Measurements from ENCODE around the gene SAMD4A. TPM values are rescaled to one million over a fixed set of nuclear protein-coding genes. Genes with fewer than 3 reads are reported as not detected.
A peak's percentile ranks its signal among the peaks of the same experiment; 100 is the strongest.

SAMD4A gene
- total RNA-seq, 1 experiment from 2014 or later: 9.6 TPM

- Mint-ChIP-seq H3K36me3 (ENCODE audit: insufficient read depth in 1 of 3, low read depth in 3 of 3) (no peaks in the 10 kb centered on the region), H3K27me3 (ENCODE audit: low read depth) (peaks cover 33% of the 10 kb centered on the region), H3K4me3 (no peak overlapping the region; a peak in 1 of 5 replicates), H3K27ac (no peak overlapping the region; a peak in 1 of 7 replicates), H3K4me1 (peaks cover 22 to 23% of the 10 kb centered on the region in 2 experiments), H3K9me3 (peaks cover 0 to 4% of the 10 kb centered on the region in 2 experiments; a peak in 2 of 5 replicates)
- Histone ChIP-seq H4K91ac (ENCODE audit: insufficient read length, low read depth, low read length) (no peak overlapping the region), H2BK5ac (ENCODE audit: insufficient read length, low read length) (no peak overlapping the region), H2BK120ac (ENCODE audit: low read depth, low read length, poor library complexity, severe bottlenecking) (no peak overlapping the region), H4K8ac (replicated peaks; ENCODE audit: insufficient read length, low read depth, low read length) (no peak overlapping the region), H3K56ac (ENCODE audit: insufficient read length, low read depth, low read length) (peak overlapping the region; percentile 2), H3K14ac (ENCODE audit: insufficient read depth, low read length) (no peak overlapping the region), H3K23ac (ENCODE audit: insufficient read length, low read depth, low read length) (no peak overlapping the region), H2BK20ac (ENCODE audit: low read depth, low read length, poor library complexity, severe bottlenecking) (no peak overlapping the region), H2AK5ac (ENCODE audit: insufficient read length, low read length) (no peak overlapping the region), H3K4me1 (ENCODE audit: insufficient read depth, low read length) (peaks cover 2% of the 10 kb centered on the region; the same call in 1 of the 2 replicates), H4K20me1 (ENCODE audit: control insufficient read depth, insufficient read depth, insufficient read length) (no peaks in the 10 kb centered on the region), H3K18ac (ENCODE audit: insufficient read length, low read depth, low read length) (no peak overlapping the region), H3K4me2 (ENCODE audit: insufficient read depth, insufficient read length, low read length) (peak overlapping the region; percentile 11), H3K27ac (ENCODE audit: insufficient read length, low read depth, low read length) (no peak overlapping the region), H3K9ac (ENCODE audit: extremely low read depth, insufficient read length, low read length) (no peak overlapping the region), H2BK15ac (ENCODE audit: low read depth, low read length) (no peak overlapping the region), H3K4ac (ENCODE audit: low read depth, low read length) (no peak overlapping the region), H2BK12ac (ENCODE audit: insufficient read length, low read depth, low read length) (no peak overlapping the region), H2AFZ (ENCODE audit: low read length) (no peak overlapping the region), H3K27me3 (ENCODE audit: insufficient read depth, low read length) (no peaks in the 10 kb centered on the region), H3K79me1 (ENCODE audit: insufficient read depth, low read depth, low read length, poor library complexity, severe bottlenecking) (no peaks in the 10 kb centered on the region), H3K9me3 (ENCODE audit: control insufficient read depth, low read depth, low read length) (no peaks in the 10 kb centered on the region), H3K23me2 (ENCODE audit: insufficient read length, low read depth, low read length, poor library complexity, severe bottlenecking) (no peaks in the 10 kb centered on the region), H3T11ph (ENCODE audit: low read length) (no peak overlapping the region), H4K5ac (ENCODE audit: insufficient read length, low read depth, low read length) (no peak overlapping the region), H3K79me2 (ENCODE audit: insufficient read depth, low read length) (no peaks in the 10 kb centered on the region)
- no CpG with 5 or more reads among the region's 23 CpGs for WGBS (ENCODE audit: extremely low coverage, insufficient read length, low lambda C conversion rate)
- TF ChIP-seq, protein P1, sequence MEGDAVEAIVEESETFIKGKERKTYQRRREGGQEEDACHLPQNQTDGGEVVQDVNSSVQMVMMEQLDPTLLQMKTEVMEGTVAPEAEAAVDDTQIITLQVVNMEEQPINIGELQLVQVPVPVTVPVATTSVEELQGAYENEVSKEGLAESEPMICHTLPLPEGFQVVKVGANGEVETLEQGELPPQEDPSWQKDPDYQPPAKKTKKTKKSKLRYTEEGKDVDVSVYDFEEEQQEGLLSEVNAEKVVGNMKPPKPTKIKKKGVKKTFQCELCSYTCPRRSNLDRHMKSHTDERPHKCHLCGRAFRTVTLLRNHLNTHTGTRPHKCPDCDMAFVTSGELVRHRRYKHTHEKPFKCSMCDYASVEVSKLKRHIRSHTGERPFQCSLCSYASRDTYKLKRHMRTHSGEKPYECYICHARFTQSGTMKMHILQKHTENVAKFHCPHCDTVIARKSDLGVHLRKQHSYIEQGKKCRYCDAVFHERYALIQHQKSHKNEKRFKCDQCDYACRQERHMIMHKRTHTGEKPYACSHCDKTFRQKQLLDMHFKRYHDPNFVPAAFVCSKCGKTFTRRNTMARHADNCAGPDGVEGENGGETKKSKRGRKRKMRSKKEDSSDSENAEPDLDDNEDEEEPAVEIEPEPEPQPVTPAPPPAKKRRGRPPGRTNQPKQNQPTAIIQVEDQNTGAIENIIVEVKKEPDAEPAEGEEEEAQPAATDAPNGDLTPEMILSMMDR (conservative IDR thresholded peaks at IDR 0.05): peak; percentile 99
- DNase-seq: peak; percentile 90
These were observed 238.8 kb downstream of the SAMD4A start for GRCh38 chr14:54805445-54806322.
